Activated CD4-positive, alpha-beta T cell treated with anti-CD3 and anti-CD28 coated beads, Interleukin-2, amount 50 U/mL, for 24 hours (primary cell): Measurements from ENCODE around the gene THRSP.
"Not testable (repeated sequence)": the region's sequence is repeated elsewhere in the genome, so short reads cannot be mapped to it uniquely, and the experiment has no call there.

Experiments used
- DNase-seq, 2 donors: peaks; one replicate each; pipeline ENCODE4 v3.0.0-alpha.2; 2020; ENCODE audit warnings: low read depth in 1 of 2, low spot score in 1 of 2

The THRSP gene

DNA sequence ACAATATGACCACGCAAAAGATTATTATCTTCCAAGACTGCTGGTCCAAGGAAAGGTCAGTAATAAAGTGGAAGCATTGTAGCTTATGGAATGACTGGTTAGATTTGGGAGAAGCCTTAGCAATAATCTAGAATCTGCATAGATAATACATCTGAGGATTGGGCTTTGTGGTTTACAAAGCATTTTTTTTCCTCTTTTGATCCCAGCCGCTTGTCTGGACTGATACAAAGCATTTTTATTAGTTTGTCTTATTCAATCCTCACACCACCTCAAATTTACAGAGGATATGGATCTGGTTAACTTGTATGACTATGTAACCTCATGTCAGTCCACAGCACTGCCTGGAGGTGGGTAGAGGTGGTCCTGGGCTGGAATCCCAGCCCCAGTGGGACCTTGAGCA lies 990 bp upstream of the THRSP start:
- no peak for DNase-seq

DNA sequence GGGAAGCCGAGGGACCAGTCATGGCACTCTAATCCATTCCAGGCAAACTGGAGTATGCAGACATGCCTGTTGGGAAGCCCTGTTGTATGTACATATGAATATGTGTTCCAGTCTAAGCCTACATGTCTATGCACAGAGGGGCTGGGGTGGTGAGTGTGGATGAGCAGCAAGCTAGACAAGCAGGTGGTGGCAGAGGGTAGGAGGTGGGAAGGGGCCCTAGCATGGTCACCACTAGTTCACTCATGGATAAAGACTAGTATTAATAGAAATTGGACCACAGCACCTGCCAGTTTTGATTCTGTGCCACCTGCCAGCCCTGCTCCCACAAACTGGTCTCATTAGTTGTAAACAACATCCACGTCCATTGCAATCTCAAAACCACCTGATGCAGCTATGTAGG lies 1.5 kb downstream of the THRSP start:
- no peak for DNase-seq

- DNase-seq = no peak
Observed at GRCh38 chr11:78066471-78066870, 2.8 kb downstream of the THRSP start.

DNA sequence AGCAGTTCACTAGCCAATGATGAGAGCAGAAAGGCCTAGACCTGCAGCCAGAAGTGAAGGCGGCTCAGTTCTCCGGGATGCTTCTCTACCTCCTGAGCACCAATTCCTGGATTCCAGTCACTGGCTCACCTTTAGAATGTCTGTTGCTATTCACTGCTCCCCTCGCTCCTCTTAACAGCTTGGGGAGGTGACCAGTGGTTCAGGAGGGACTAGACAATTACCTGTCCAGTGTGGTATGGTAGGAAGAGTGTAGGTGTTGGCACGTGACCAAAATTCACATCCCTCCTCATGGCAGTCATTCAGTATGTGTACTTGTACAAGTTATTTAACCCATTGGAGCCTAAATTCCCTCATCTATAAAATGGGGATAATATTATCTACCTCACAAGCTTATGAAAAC lies 4.0 kb downstream of the THRSP start:
- no peak for DNase-seq

DNA sequence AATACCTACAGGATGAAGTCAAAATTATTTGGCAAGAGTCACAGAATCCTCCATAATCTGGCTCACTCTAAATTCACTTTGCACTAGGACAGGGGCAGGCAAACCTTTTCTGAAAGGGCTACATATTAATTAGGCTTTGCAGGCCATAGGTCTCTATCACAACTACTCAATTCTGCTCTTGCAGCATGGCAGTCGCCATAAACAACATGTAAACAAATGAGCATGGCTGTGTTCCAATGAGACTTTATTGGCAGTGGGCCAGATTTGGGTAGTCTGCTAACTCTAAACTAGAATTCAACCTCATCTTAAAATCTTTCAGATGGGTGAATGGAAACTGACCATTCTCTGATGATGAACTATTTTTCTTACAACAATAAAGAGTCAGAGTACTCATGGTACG lies 5.8 kb downstream of the THRSP start:
- DNase-seq = no peak

GRCh38 chr11:78070621-78071020 lies 7.0 kb downstream of the THRSP start:
- DNase-seq = no peak

DNA sequence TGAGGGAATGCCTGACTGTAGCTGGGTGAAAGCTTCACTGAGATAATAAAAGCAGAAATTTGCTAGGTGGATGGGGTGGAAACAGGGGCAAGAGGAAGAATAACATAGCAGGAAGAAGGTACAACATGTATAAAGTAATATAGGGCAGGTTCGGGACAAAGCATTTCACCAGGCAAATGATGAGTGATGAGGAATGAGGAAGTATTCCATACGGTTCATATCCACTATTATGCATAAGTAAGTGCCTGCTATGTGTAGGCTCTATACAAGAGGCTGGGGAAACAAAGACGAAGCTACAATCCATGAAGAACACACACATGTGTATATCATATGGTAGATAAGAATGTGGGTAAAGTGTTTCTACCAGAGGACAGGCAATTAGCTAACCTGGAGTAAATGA lies 8.1 kb downstream of the THRSP start:
- DNase-seq = no peak

DNA sequence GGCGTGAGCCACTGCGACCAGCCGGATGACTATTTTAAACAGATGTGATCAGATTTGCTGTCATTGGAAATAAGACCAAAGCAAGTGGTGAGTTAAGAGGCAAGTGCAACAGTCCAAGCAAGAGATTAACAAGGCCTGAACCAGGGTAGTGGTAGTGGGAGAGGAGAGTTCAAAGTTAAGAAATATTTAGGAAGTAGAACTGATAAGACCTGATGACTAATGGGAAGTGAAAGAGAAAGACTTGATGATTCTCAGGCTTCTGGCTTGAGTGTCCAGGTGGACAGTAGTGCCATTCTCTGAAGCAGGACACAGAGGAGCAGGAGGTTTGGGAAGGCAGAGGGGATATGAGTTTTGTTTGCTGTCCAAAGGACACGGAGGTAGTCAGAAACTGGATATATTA lies 8.8 kb downstream of the THRSP start:
- DNase-seq = no peak

GRCh38 chr11:78074756-78075155 lies 11.1 kb downstream of the THRSP start:
- DNase-seq = no peak

DNA sequence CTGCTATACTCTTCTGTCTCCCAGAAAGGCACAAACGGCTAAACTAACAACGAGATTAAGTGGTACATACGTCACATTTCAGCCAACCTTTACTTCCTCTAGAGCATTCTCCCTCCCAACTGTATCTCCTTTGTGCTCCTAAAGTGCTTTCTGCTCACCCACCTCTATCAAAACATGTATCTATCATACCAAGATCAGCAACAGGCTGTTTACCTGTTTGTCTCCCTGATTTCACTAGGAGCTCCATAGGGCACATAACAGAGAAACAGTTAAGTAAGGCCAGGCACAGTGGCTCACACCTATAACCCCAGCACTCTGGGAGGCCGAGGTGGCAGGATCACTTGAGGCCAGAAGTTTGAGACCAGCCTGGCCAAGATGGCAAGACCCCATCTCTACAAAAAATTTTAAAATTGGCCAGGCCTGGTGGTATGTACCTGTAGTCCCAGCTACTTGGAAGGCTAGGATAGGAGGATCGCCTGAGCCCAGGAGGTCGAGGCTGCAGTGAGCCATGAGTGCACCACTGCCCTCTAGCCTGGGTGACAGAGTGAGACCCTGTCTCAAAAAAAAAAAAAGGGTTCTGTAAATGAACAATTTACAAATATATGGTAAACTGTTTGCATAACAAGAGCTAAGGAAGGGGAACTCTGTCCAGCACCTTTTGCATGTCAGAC lies 13.2 kb downstream of the THRSP start:
- DNase-seq = no peak

- not testable (repeated sequence) for DNase-seq
Observed at GRCh38 chr11:78077592-78077991, 13.9 kb downstream of the THRSP start.

DNA sequence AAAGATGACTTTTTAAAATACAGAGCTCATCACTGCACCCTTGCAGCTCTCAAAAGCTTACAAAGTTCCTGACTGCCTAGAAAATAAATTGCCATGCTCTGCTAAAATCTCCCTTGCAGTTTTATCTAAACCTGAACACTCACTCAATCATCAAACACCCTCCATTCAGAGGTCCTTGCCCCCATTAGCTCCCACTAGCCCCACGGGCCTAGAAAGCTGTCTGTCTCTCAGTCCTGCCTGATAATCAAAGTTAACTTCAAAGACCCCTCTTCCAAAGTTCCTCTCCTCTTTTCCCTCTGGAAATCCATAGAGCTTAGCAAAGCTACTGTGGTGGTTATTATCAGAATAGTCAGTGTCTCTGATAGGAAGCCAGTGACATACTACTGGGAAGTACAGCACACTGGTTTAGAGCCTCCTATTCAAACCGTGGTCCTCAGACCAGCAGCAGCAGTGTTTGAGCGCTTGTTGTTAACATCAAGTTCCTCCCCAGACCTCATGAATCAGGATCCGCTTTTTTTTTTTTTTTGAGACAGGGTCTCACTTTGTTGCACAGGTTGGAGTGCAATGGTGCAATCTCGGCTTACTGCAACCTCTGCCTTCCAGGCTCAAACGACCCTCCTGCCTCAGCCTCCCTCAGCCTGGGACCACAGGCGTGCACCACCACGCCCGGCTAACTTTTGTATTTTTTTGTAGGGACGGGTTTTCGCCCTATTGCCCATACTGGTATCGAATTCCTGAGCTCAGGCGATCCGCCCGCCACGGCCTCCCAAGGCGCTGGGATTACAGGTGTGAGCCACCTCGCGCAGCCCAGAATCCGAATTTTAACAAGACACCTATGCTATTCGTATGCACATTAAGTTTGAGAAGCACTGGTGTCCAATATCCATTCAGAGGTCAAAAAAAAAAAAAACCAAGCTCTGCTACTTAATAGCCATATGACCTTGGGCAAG lies 14.8 kb downstream of the THRSP start:
- DNase-seq = no peak

GRCh38 chr11:78079232-78080083 lies 15.8 kb downstream of the THRSP start, which contains the start of gene NDUFC2:
TSS of gene NDUFC2 (minus strand) at chr11:78079862. CDS start at chr11:78079744, 118 bp downstream.
- DNase-seq = peak; percentile 47 to 49

GRCh38 chr11:78080084-78080817 lies 16.6 kb downstream of the THRSP start:
- no peak for DNase-seq

DNA sequence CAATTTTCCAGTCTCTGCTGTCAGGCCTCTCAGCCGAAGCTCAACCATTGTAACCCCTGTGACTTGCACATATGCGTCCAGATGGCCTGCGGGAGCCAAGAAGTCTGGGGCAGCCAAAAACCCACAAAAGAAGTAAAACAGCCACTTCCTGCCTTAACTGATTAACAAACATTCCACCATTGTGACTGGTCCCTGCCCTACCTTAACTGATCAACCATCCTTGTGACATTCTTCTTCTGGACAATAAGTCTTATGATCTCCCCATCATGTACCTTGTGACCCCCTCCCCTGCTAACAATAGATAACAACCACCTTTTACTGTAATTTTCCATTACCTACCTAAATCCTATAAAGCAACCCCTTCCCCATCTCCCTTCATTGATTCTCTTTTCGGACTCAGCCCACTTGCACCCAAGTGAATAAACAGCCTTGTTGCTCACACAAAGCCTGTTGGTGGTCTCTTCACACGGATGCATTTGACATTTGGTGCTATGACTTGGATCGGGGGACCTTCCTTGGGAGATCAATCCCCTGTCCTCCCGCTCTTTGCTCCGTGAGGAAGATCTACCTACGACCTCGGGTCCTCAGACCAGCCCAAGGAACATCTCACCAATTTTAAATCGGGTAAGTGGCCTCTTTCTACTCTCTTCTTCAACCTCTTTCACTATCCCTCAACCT lies 17.3 kb downstream of the THRSP start:
- DNase-seq = no peak

DNA sequence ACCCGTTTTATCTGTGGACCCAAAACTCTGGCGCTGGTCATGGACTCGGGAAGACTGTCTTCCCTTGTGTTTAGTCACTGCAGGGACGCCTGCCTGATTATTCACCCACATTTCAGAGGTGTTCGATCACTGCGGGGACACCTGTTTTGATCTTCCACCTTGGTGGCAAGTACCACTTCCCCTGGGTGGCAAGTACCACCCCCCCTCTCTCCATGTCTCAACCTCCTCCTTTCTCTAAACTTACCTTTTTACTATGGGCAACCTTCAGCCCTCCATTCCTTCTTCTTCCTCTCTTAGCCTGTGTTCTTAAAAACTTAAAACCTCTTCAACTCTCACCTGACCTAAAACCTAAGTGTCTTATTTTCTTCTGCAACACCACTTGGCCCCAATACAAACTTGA lies 17.9 kb downstream of the THRSP start:
- no peak for DNase-seq

- no peak for DNase-seq
Observed at GRCh38 chr11:78082146-78082545, 18.5 kb downstream of the THRSP start.

- DNase-seq = no peak
Observed at GRCh38 chr11:78083021-78083420, 19.4 kb downstream of the THRSP start.

- DNase-seq = not testable (repeated sequence)
Observed at GRCh38 chr11:78084506-78084905, 20.8 kb downstream of the THRSP start.

GRCh38 chr11:78085972-78086371 lies 22.3 kb downstream of the THRSP start:
- no peak for DNase-seq
